Endothelial cell (in vitro differentiated cells): ENCODE measurements around the gene POU2F1. TPM values are rescaled to one million over a fixed set of nuclear protein-coding genes. Genes with fewer than 3 reads are reported as not detected.

Experiments
- DNase-seq: peaks from one replicate; pipeline ENCODE4 v3.0.0; 2021; ENCODE audit warnings: low spot score
- H3K27ac Mint-ChIP-seq: one replicate; pipeline ENCODE4 v1.8.0; 2021; ENCODE audit warnings: mixed read lengths, inconsistent platforms; ENCODE audit not compliant: unreplicated experiment
- H3K27me3 Mint-ChIP-seq: one replicate; pipeline ENCODE4 v1.8.0; 2021; ENCODE audit warnings: mild to moderate bottlenecking, moderate library complexity, mixed read lengths, inconsistent platforms; ENCODE audit not compliant: unreplicated experiment
- H3K36me3 Mint-ChIP-seq: one replicate; pipeline ENCODE4 v1.8.0; 2021; ENCODE audit warnings: mild to moderate bottlenecking, low read depth, mixed read lengths, inconsistent platforms; ENCODE audit not compliant: unreplicated experiment
- H3K4me1 Mint-ChIP-seq: one replicate; pipeline ENCODE4 v1.8.0; 2021; ENCODE audit warnings: mild to moderate bottlenecking, mixed read lengths, inconsistent platforms; ENCODE audit not compliant: unreplicated experiment
- H3K4me3 Mint-ChIP-seq: one replicate; pipeline ENCODE4 v1.8.0; 2021; ENCODE audit warnings: mild to moderate bottlenecking, mixed read lengths, inconsistent platforms; ENCODE audit not compliant: unreplicated experiment
- H3K9me3 Mint-ChIP-seq: one replicate; pipeline ENCODE4 v1.8.0; 2021; ENCODE audit warnings: mixed read lengths, inconsistent platforms; ENCODE audit not compliant: unreplicated experiment
- CTCF ChIP-seq: fragments of 200-600 bp; sonication (generic); IDR thresholded peaks from one replicate; pipeline ENCODE4 v1.5.0; 2021; ENCODE audit warnings: antibody characterized with exemption; ENCODE audit not compliant: unreplicated experiment
- total RNA-seq: library from RNA; stranded (reverse); fragmentation: NEBNext Ultra II Directional; extraction: Animal tissue kit (Norgen Biotek cat#: 25700); gene quantifications from one replicate; pipeline ENCODE4 v1.2.1, GENCODE V29; 2021; ENCODE audit not compliant: unreplicated experiment

POU2F1 gene
- total RNA-seq, 1 donor from 2014 or later: 24.5 TPM

- no peak overlapping the region for H3K4me3 Mint-ChIP-seq
Measured at GRCh38 chr1:167412072-167412471, 191.4 kb downstream of the POU2F1 start.

DNA sequence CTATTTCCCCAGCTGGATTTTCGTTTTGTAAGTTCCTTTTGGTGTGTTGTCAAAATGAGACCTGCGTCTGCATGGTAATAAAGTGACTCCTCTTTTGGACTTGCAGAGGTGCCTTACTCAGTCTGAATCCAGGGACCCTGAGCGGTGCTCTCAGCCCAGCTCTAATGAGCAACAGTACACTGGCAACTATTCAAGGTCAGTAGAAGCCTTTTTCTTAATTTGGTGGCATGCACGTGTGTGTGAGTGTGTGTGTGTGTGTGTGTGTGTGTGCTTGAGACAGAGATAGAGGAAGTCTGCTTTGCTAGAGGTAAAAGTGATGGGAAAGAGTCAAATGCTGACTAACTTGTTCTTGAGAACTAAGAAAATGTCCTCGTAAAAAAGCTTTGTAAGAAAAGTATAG lies 192.2 kb downstream of the POU2F1 start:
- peaks cover 7% of the 10 kb centered on the region for H3K36me3 Mint-ChIP-seq
- no peaks in the 10 kb centered on the region for H3K9me3 Mint-ChIP-seq
- DNase-seq: no peak
- peaks cover 11% of the 10 kb centered on the region for H3K4me1 Mint-ChIP-seq
- no peak for TF ChIP-seq CTCF
- no peak overlapping the region for H3K27ac Mint-ChIP-seq
- H3K27me3 Mint-ChIP-seq: no peaks in the 10 kb centered on the region
- no peak overlapping the region for H3K4me3 Mint-ChIP-seq

More at GRCh38 chr1:167412072-167412471, 191.4 kb downstream of the POU2F1 start:
- Mint-ChIP-seq H3K27me3 (no peaks in the 10 kb centered on the region), H3K4me1 (peaks cover 9% of the 10 kb centered on the region), H3K9me3 (no peaks in the 10 kb centered on the region), H3K36me3 (peaks cover 7% of the 10 kb centered on the region), H3K27ac (no peak overlapping the region)
- no peak for TF ChIP-seq CTCF
- DNase-seq: no peak

DNA sequence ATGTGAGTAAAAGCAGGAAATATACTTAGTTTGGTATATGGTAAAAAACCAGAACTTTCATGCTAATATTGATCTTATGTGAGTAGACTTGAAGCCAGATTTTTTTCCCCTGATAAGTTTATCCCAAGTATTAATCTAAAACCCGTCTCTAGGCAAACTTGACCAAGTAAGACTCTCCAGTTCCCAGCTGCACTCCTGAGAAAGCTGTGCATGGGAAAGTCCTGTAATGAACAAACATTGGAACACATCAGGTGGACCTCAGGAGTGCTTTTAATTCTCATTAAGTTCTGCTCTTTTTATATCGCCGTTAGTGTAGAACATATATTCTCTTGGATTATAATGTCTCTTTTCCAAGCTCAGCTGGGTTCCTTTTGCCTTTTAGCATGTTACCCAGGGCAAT lies 192.6 kb downstream of the POU2F1 start:
- no peak for TF ChIP-seq CTCF
- Mint-ChIP-seq H3K36me3 (peaks cover 7% of the 10 kb centered on the region), H3K27ac (no peak overlapping the region)

DNA sequence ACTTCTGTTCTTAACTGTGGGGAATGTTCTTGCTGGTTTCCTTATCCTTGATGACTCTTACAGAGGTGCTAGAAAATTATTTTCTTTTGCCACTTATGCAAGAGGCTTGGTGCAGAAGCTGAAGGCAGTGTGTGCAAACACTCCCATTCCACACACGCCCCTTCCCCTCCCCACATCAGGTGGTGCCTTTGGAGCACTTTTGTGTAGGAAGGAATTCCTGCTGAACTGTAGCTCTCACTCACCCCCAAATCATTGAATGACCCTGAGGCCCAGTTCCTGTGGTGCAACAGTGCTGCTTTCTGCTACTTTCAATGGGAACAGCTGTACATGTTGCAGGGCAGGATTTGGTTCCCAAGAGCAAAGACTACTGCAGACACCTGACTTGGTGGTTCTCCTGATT lies 195.8 kb downstream of the POU2F1 start:
- H3K27me3 Mint-ChIP-seq: no peaks in the 10 kb centered on the region
- peaks cover 7% of the 10 kb centered on the region for H3K36me3 Mint-ChIP-seq
- H3K9me3 Mint-ChIP-seq: no peaks in the 10 kb centered on the region
- TF ChIP-seq CTCF: no peak
- peaks cover 11% of the 10 kb centered on the region for H3K4me1 Mint-ChIP-seq
- no peak overlapping the region for H3K4me3 Mint-ChIP-seq
- no peak overlapping the region for H3K27ac Mint-ChIP-seq
- DNase-seq: no peak

More for the DNA sequence above, 192.6 kb downstream of the POU2F1 start:
- Mint-ChIP-seq H3K4me3 (no peak overlapping the region), H3K9me3 (no peaks in the 10 kb centered on the region), H3K27me3 (no peaks in the 10 kb centered on the region), H3K4me1 (peaks cover 11% of the 10 kb centered on the region)
- no peak for DNase-seq

DNA sequence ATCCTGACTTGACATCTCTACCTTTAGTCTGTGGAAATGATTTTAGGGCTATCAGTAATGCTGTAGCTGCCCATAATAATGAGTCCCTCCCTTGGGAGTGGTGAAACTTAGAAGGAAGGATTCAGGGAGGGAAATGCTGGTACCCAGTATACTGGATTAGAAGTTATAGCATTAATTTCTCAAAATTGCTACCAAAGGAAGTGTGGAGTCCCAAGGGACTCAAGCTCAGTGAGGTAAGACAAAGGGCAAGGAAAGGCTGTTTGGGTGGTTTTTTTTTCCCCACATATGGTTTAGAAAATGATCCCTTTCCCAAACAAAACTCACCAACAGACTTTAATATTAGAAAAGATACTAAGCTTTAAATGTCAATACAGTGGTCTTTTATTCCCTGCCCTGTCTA lies 197.7 kb downstream of the POU2F1 start:
- no peak overlapping the region for H3K27ac Mint-ChIP-seq
- no peak for TF ChIP-seq CTCF
- no peak for DNase-seq
- H3K27me3 Mint-ChIP-seq: no peaks in the 10 kb centered on the region
- H3K4me3 Mint-ChIP-seq: no peak overlapping the region
- peaks cover 11% of the 10 kb centered on the region for H3K4me1 Mint-ChIP-seq
- no peaks in the 10 kb centered on the region for H3K9me3 Mint-ChIP-seq
- H3K36me3 Mint-ChIP-seq: no peaks in the 10 kb centered on the region
